Activated CD4-positive, alpha-beta T cell treated with anti-CD3 and anti-CD28 coated beads, Interleukin-2, amount 50 U/mL, for 1 hour (primary cell): ENCODE data around the gene SERHL2.
A peak's percentile ranks its signal among the peaks of the same experiment; 100 is the strongest.
"Not testable (repeated sequence)": the region's sequence is repeated elsewhere in the genome, so short reads cannot be mapped to it uniquely, and the experiment has no call there.

Source experiments
- DNase-seq: peaks from one replicate; pipeline ENCODE4 v3.0.0-alpha.2; 2020

The SERHL2 gene

GRCh38 chr22:42577141-42577540, 23.4 kb downstream of the SERHL2 start:
- DNase-seq, result not testable (repeated sequence)

GRCh38 chr22:42577623-42578240, 24.0 kb downstream of the SERHL2 start:
- DNase-seq, result no peak

- DNase-seq, result not testable (repeated sequence)
Measured at GRCh38 chr22:42580040-42580439, 26.3 kb downstream of the SERHL2 start.

GRCh38 chr22:42581194-42581761, 27.5 kb downstream of the SERHL2 start:
- not testable (repeated sequence) for DNase-seq

- DNase-seq, result peak; percentile 82
Measured at GRCh38 chr22:42581762-42582716, 28.3 kb downstream of the SERHL2 start.

- DNase-seq, result no peak
Measured at GRCh38 chr22:42582987-42583386, 29.2 kb downstream of the SERHL2 start.

- no peak for DNase-seq
Measured at GRCh38 chr22:42584364-42584940, 30.7 kb downstream of the SERHL2 start.

GRCh38 chr22:42585096-42585495, 31.3 kb downstream of the SERHL2 start:
- no peak for DNase-seq

GRCh38 chr22:42586381-42586780, 32.6 kb downstream of the SERHL2 start:
- no peak for DNase-seq

GRCh38 chr22:42587588-42588175, 33.9 kb downstream of the SERHL2 start:
- DNase-seq, result no peak

GRCh38 chr22:42591987-42592386, 38.2 kb downstream of the SERHL2 start:
- DNase-seq, result no peak

GRCh38 chr22:42595434-42595833, 41.7 kb downstream of the SERHL2 start:
- DNase-seq, result no peak

- DNase-seq, result no peak
Measured at GRCh38 chr22:42596336-42596735, 42.6 kb downstream of the SERHL2 start.

GRCh38 chr22:42596863-42597530, 43.2 kb downstream of the SERHL2 start:
- DNase-seq, result no peak

- DNase-seq, result no peak
Measured at GRCh38 chr22:42601879-42602465, 48.2 kb downstream of the SERHL2 start.

GRCh38 chr22:42602470-42602869, 48.7 kb downstream of the SERHL2 start:
- DNase-seq, result no peak

GRCh38 chr22:42603427-42603826, 49.7 kb downstream of the SERHL2 start:
- DNase-seq, result no peak

- DNase-seq, result no peak
Measured at GRCh38 chr22:42604403-42604802, 50.6 kb downstream of the SERHL2 start.

- not testable (repeated sequence) for DNase-seq
Measured at GRCh38 chr22:42607641-42608040, 53.9 kb downstream of the SERHL2 start.

- no peak for DNase-seq
Measured at GRCh38 chr22:42608136-42608822, 54.5 kb downstream of the SERHL2 start.

GRCh38 chr22:42608823-42609361, 55.1 kb downstream of the SERHL2 start:
- no peak for DNase-seq
